Measurements from ENCODE around the gene IL6.

DNA sequence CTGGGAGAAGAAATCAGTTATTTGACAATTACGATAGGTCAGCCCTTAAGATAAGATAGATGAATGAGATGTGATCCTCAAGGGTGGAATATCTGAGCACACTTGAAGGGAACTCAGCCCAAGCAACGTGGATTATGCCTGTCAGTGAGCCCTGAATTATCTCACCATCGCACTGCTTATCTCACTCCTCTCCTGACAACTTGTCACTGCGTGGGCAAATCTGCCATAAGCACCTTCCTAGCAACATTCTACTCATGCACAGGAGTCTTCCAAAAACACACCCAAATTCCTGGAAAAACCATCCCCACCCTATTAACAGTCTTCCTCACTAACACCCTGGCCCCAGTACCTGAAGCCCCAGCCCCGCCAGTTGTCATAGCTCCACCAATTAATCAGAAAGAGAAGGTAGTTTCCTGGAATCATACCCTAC is 46.5 kb upstream of the IL6 start:
- TF ChIP-seq KLF9 (CRISPR knock-in tag; IDR thresholded peaks at IDR 0.05; ENCODE audit: low read depth) (no peak), ZNF777 (CRISPR knock-in tag; IDR thresholded peaks at IDR 0.05) (no peak), SMARCC2 (IDR thresholded peaks at IDR 0.05) (no peak), ZNF883 (CRISPR knock-in tag; IDR thresholded peaks at IDR 0.05; ENCODE audit: not compliant biosample characterization) (no peak), HMGXB4 (CRISPR knock-in tag; IDR thresholded peaks at IDR 0.05; ENCODE audit: borderline replicate concordance in 1 of 2, low read depth in 1 of 2) (no peak), PREB (CRISPR knock-in tag; IDR thresholded peaks at IDR 0.05) (no peak), JUND (CRISPR knock-in tag; IDR thresholded peaks at IDR 0.05) (no peak), POLR2A (IDR thresholded peaks at IDR 0.05; ENCODE audit: insufficient read depth in 1 of 2, low read depth in 2 of 2, low read length in 2 of 2) (no peak), NPAS2 (CRISPR knock-in tag; IDR thresholded peaks at IDR 0.05; ENCODE audit: borderline replicate concordance) (no peak), RORA (CRISPR knock-in tag; IDR thresholded peaks at IDR 0.05) (no peak), SMC3 (IDR thresholded peaks at IDR 0.05; ENCODE audit: low read length) (no peak), RNF2 (conservative IDR thresholded peaks at IDR 0.05; ENCODE audit: low read depth) (no peak)
- TF ChIP-seq, protein P1, sequence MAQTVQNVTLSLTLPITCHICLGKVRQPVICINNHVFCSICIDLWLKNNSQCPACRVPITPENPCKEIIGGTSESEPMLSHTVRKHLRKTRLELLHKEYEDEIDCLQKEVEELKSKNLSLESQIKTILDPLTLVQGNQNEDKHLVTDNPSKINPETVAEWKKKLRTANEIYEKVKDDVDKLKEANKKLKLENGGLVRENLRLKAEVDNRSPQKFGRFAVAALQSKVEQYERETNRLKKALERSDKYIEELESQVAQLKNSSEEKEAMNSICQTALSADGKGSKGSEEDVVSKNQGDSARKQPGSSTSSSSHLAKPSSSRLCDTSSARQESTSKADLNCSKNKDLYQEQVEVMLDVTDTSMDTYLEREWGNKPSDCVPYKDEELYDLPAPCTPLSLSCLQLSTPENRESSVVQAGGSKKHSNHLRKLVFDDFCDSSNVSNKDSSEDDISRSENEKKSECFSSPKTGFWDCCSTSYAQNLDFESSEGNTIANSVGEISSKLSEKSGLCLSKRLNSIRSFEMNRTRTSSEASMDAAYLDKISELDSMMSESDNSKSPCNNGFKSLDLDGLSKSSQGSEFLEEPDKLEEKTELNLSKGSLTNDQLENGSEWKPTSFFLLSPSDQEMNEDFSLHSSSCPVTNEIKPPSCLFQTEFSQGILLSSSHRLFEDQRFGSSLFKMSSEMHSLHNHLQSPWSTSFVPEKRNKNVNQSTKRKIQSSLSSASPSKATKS (CRISPR knock-in tag; IDR thresholded peaks at IDR 0.05): no peak
- TF ChIP-seq, protein P2, sequence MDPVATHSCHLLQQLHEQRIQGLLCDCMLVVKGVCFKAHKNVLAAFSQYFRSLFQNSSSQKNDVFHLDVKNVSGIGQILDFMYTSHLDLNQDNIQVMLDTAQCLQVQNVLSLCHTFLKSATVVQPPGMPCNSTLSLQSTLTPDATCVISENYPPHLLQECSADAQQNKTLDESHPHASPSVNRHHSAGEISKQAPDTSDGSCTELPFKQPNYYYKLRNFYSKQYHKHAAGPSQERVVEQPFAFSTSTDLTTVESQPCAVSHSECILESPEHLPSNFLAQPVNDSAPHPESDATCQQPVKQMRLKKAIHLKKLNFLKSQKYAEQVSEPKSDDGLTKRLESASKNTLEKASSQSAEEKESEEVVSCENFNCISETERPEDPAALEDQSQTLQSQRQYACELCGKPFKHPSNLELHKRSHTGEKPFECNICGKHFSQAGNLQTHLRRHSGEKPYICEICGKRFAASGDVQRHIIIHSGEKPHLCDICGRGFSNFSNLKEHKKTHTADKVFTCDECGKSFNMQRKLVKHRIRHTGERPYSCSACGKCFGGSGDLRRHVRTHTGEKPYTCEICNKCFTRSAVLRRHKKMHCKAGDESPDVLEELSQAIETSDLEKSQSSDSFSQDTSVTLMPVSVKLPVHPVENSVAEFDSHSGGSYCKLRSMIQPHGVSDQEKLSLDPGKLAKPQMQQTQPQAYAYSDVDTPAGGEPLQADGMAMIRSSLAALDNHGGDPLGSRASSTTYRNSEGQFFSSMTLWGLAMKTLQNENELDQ (CRISPR knock-in tag; IDR thresholded peaks at IDR 0.05; ENCODE audit: borderline replicate concordance): no peak

Data from HepG2 (cell line).